MM.1S (cell line): ENCODE data around the gene UQCRQ.

Experiments
- CTCF ChIP-seq: fragments of 300-600 bp; sonication (generic); IDR thresholded peaks from 2 replicates; pipeline ENCODE4 v1.5.1; 2016; ENCODE audit warnings: antibody characterized with exemption, low read length, mixed read lengths
- EZH2 ChIP-seq: fragments of 300-600 bp; sonication (generic); optimal IDR thresholded peaks from 2 replicates; pipeline ENCODE3; 2017; ENCODE audit warnings: low read depth, mild to moderate bottlenecking, antibody characterized with exemption, low read length, mixed read lengths
- EZH2phosphoT487 ChIP-seq: fragments of 300-600 bp; sonication (generic); IDR thresholded peaks from 2 replicates; pipeline ENCODE4 v1.6.1; 2018; ENCODE audit warnings: antibody characterized with exemption, low read length

DNA sequence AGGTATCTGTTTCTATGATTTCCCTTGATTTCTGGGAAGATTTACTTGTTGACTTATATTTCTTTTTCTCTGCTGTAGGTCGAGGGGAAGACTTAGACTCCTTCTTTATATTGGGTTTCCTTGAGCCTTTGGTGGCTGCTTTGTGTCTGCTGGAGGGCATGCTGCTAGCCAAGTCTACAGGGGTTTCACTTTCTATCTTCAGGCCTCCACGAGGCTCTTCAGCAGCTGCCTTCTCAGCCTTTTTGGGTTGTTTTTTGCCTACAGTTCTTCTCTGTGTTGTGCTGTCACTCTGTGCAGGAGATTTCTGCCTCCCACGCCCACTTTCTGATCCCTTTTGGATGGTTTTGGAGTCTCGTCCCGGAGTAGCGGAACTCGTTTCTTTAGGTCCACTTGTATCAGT, 30.2 kb downstream of the UQCRQ start:
- no peak for TF ChIP-seq CTCF
- no peak for TF ChIP-seq EZH2
- TF ChIP-seq EZH2phosphoT487: no peak
